ENCODE measurements around the gene BAG1. TPM values are rescaled to one million over a fixed set of nuclear protein-coding genes. Genes with fewer than 3 reads are reported as not detected.

Gene BAG1
- total and polyA plus RNA-seq, 2 experiments from 2014 or later = 44.7 to 55.4 TPM

DNA sequence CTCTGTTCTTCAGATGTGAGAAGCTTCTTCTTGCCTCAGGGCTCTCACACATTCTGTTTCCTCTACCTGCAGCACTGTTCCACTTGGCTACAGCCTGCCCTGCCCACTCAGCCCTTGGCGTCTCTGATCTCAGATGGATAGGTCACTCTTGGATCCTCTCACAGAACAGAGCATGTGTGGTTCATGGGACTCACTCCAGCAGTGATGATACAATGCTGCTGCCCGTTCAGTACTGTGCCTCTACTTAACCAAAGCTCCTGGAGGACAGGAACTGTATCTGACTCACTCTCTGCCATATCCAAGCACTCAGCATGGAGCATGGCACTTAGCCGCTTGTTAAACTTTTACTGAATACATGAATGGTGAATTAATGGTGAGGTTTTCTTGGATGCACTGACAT is 27.9 kb downstream of the BAG1 start:
- no peaks in the 10 kb centered on the region for H3K79me2 ChIP-seq (replicated peaks; ENCODE audit: insufficient read depth)
- H3K27ac Mint-ChIP-seq = no peak overlapping the region
- no peaks in the 10 kb centered on the region for H3K4me1 ChIP-seq (ENCODE audit: insufficient read depth)
- peaks cover 7% of the 10 kb centered on the region for H3K27me3 Mint-ChIP-seq (ENCODE audit: insufficient read depth, low read depth, poor library complexity)
- no peak overlapping the region for H3K4me3 ChIP-seq
- no peak overlapping the region for H3K4me3 Mint-ChIP-seq
- DNase-seq (ENCODE audit: low spot score) (no peak), ATAC-seq (no peak)
- no peaks in the 10 kb centered on the region; the same call in 2 of the 3 replicates for H3K9me3 Mint-ChIP-seq
- H3K4me1 Mint-ChIP-seq = no peaks in the 10 kb centered on the region
- H2AFZ ChIP-seq = no peak overlapping the region
- no peak for TF ChIP-seq NANOG (IDR thresholded peaks at IDR 0.05; ENCODE audit: borderline replicate concordance)
- no peak for TF ChIP-seq ZNF462 (CRISPR knock-in tag; IDR thresholded peaks at IDR 0.05)
- TF ChIP-seq REST (IDR thresholded peaks at IDR 0.05; ENCODE audit: unreplicated experiment) = no peak
- TF ChIP-seq JUNB (IDR thresholded peaks at IDR 0.05; ENCODE audit: unreplicated experiment) = no peak
- TF ChIP-seq POLR2AphosphoS5 (IDR thresholded peaks at IDR 0.05; ENCODE audit: low read depth) = no peak
- TF ChIP-seq, protein P1, sequence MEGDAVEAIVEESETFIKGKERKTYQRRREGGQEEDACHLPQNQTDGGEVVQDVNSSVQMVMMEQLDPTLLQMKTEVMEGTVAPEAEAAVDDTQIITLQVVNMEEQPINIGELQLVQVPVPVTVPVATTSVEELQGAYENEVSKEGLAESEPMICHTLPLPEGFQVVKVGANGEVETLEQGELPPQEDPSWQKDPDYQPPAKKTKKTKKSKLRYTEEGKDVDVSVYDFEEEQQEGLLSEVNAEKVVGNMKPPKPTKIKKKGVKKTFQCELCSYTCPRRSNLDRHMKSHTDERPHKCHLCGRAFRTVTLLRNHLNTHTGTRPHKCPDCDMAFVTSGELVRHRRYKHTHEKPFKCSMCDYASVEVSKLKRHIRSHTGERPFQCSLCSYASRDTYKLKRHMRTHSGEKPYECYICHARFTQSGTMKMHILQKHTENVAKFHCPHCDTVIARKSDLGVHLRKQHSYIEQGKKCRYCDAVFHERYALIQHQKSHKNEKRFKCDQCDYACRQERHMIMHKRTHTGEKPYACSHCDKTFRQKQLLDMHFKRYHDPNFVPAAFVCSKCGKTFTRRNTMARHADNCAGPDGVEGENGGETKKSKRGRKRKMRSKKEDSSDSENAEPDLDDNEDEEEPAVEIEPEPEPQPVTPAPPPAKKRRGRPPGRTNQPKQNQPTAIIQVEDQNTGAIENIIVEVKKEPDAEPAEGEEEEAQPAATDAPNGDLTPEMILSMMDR (conservative IDR thresholded peaks at IDR 0.05; ENCODE audit: low read depth in 2 of 2) = no peak
- no peak for TF ChIP-seq ZNF331 (CRISPR knock-in tag; IDR thresholded peaks at IDR 0.05; ENCODE audit: low read depth)
- TF ChIP-seq ZNF114 (CRISPR knock-in tag; IDR thresholded peaks at IDR 0.05) = no peak
- TF ChIP-seq, protein P2, sequence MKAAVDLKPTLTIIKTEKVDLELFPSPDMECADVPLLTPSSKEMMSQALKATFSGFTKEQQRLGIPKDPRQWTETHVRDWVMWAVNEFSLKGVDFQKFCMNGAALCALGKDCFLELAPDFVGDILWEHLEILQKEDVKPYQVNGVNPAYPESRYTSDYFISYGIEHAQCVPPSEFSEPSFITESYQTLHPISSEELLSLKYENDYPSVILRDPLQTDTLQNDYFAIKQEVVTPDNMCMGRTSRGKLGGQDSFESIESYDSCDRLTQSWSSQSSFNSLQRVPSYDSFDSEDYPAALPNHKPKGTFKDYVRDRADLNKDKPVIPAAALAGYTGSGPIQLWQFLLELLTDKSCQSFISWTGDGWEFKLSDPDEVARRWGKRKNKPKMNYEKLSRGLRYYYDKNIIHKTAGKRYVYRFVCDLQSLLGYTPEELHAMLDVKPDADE (IDR thresholded peaks at IDR 0.05) = no peak
- no peaks in the 10 kb centered on the region for H3K27me3 ChIP-seq (ENCODE audit: insufficient read depth)
- H4K20me1 ChIP-seq (replicated peaks; ENCODE audit: insufficient read depth) = no peaks in the 10 kb centered on the region
- no peaks in the 10 kb centered on the region for H3K9me2 ChIP-seq (ENCODE audit: insufficient read depth)
- H3F3A ChIP-seq (replicated peaks; ENCODE audit: low read depth) = no peaks in the 10 kb centered on the region
- H3K4me2 ChIP-seq = no peak overlapping the region
- no peak overlapping the region for H3K27ac ChIP-seq (ENCODE audit: low read depth)
- no peaks in the 10 kb centered on the region for H3K36me3 ChIP-seq (ENCODE audit: insufficient read depth)
- H3K36me3 Mint-ChIP-seq (ENCODE audit: low read depth) = no peaks in the 10 kb centered on the region
